GM18909 (cell line): ENCODE measurements around the gene DPYD.
"Not testable (repeated sequence)": the region's sequence is repeated elsewhere in the genome, so short reads cannot be mapped to it uniquely, and the experiment has no call there.

Experiments used
- ATAC-seq: cut with Tn5 transposase; IDR thresholded peaks from one replicate; pipeline ENCODE4 v1.9.1; 2021; ENCODE audit warnings: mild to moderate bottlenecking; ENCODE audit not compliant: unreplicated experiment, poor library complexity

Gene DPYD

DNA sequence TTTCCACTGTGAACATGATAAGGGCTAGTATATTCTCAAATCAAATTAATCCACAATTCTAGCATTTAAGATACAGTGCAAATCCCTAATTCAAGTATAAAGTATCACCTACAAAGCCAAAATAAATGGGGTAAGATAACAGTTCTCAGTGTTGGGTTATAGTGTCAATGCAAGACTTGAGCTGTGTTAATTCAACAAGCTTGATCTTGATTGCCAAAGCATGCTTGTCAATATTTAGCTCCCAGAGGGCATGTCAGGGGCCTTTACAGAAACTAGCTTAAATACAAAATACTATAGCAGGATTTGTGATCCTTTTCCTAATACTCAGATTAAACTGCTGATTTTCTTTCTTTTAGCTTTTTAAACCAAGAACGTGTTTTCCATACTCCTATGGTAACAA, 658.0 kb downstream of the DPYD start:
- ATAC-seq: no peak

DNA sequence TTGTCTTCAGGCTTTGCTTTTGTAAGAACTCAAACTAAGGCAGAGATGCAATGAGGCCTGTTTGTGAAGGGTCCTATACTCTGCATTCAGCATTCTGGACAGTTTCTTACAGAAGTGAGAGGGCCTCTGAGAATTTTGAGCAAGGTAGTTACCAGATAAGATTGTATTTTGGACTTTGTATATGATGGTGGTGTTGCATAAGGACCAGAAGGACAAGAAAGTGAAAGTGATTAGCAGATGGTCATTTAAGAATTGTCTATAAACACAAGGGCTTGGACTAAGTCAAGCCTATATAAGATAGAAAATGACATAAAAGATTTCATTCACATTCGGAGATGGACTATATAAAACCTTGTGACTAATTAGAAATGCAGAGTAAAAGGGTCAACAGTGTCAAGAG, 662.2 kb downstream of the DPYD start:
- no peak for ATAC-seq

DNA sequence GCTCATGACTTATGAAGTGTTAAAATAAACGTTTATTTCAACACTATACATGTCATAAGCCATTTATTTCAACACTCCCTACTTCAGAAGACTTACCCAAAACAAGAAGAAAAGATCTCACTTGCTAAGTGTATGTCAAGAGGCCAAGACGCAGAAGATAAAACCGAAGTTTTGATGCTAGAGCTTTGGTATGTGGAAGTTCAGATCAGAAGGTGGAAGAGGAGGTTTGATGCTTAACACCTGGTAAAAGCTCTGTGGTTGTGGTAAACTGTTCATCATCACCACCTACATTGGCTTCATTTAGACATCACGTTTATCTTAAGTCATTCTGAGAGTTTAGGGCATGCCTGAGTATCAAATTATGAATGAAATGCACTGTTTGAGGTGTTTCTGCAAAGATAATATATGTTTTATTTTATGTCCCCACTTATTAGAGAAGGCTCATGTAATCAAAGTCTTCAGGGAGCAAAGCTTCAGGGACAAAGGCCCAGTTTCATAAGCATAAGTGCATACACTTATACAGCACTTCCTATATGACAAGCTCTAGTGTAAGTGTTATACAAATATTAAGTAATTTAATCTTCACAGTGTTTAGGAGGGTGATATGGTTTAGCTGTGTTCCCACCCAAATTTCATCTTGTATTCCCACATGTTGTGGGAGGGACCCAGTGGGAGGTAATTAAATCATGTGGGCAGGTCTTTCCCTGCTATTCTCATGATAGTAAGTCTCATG, 665.9 kb downstream of the DPYD start:
- ATAC-seq: no peak

- no peak for ATAC-seq
Measured at GRCh38 chr1:97252925-97253324, 667.9 kb downstream of the DPYD start.

DNA sequence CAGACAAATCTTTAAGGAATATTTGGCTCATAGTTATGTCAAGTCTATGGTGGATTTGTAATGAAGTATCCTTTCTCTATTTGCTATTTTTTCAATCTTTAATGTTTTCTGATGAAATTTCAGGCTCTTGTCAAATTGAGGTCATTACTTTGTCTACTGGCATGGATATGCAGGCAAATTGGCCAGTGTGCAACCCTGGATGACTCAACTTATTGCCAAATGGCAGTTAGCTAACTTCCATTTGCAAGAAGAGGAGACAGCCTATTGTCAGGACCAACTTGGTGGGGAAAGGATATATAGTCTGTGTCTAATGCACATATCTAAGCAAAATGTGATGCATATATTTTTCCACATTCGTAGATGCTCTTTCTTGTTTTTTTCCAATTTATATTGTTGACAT, 668.8 kb downstream of the DPYD start:
- ATAC-seq: no peak

GRCh38 chr1:97247196-97247595, 673.6 kb downstream of the DPYD start:
- no peak for ATAC-seq

GRCh38 chr1:97245682-97246081, 675.2 kb downstream of the DPYD start:
- no peak for ATAC-seq

DNA sequence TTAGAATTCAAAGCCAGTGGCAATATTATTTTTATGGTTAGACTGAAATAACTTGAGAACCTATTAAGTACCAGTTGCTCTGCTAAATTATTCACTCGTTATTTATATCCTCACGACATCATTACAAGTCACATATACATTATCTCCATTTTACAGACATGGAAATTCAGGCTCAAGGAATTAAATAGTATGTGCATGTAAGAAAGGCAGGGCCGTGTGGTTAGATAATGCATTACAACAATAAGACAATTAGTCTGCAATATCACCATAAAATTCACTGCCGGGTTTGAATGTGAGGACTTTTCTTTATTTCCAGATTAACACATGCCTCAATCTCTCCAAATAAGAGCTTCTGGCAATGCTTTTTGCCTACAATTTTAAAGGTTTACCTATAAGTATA, 675.8 kb downstream of the DPYD start:
- ATAC-seq: no peak

DNA sequence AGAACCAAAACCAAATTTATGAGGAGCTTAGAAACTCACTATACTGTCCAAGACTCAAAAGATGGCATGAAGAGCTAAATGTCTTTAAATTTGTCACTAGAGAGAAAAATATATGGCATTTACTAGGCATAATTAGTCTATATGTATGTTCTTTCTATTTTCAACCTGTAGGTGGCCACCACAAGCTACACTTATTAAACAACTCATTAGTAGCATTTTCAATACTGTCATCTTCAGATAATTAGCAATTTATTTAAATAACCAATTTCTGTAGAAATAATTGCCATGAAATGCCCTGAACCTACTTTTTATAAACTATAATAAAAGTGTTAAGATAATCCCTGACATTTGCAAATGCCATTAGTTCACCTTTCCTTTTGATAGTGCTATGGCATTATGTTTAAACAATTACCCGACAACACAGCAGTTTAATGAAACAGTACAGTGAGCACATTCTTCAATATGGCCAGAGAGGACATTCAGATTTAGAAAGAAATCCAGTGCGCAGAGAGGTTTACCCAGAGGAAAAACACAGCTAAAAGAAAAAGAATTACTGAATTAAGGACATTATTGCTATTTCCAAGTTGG, 676.8 kb downstream of the DPYD start:
- ATAC-seq: peak; percentile 73

- ATAC-seq: no peak
Measured at GRCh38 chr1:97238816-97239215, 682.0 kb downstream of the DPYD start.

DNA sequence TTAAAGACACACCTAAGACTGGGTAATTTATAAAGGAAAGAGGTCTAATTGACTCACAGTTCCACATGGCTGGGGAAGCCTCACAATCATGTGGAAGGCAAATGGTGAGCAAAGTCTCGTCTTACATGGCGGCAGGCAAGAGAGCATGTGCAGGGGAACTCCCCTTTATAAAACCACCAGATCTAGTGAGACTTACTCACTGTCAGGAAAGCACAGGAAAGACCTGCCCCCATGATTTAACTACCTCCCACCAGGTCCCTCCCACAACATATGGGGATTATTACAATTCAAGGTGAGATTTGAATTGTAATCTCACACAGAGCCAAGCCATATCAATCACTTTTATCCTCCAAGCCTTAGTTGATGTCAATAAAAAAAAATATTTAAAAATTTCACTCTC, 689.5 kb downstream of the DPYD start:
- ATAC-seq: not testable (repeated sequence)

DNA sequence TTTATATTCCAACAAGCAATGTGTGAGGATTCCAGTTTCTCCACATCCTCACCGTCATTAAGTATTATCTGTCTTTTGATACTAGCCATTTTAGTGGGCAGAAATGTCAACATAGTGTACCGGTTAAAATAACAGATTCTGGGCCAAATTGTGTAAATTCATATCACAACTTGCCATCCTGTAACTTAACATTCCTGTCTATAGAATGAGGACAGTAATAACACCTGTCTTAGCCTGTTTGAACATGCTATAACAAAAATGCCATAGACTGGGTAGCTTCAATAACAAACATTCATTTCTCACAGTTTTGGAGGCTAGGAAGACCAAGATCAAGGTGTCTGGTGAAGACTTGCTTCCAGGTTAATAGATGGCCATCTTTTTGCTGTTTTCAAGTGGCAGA, 708.2 kb downstream of the DPYD start:
- ATAC-seq: no peak

- ATAC-seq: no peak
Measured at GRCh38 chr1:97210307-97210706, 710.5 kb downstream of the DPYD start.

DNA sequence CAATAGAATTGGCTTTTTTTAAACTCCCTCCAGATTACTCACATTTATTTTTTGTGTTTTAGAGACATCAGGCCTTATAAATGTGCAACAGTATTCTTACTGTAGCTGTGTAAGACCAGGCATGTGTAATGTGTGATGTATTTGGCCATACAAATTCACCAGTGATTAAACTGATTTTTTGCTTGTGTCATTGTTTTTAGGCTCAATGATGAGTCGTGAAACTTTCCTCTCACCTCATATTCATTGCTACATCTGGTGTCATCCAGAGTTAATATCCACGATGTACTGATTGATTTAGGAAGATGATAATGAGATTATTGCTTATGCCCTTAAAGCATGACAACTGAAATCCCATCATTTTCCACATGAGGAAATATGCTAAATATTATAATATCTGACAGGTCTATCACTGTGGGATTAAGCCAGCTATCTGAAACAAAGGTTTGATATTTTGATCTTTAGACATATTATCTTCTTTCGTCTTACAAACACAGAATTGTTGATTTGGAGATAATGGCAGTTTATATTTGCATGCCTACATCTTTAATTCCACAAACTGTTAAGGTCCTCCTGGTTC, 711.4 kb downstream of the DPYD start:
- ATAC-seq: no peak

GRCh38 chr1:97207868-97208267, 713.0 kb downstream of the DPYD start:
- no peak for ATAC-seq

- no peak for ATAC-seq
Measured at GRCh38 chr1:97204468-97204867, 716.4 kb downstream of the DPYD start.

DNA sequence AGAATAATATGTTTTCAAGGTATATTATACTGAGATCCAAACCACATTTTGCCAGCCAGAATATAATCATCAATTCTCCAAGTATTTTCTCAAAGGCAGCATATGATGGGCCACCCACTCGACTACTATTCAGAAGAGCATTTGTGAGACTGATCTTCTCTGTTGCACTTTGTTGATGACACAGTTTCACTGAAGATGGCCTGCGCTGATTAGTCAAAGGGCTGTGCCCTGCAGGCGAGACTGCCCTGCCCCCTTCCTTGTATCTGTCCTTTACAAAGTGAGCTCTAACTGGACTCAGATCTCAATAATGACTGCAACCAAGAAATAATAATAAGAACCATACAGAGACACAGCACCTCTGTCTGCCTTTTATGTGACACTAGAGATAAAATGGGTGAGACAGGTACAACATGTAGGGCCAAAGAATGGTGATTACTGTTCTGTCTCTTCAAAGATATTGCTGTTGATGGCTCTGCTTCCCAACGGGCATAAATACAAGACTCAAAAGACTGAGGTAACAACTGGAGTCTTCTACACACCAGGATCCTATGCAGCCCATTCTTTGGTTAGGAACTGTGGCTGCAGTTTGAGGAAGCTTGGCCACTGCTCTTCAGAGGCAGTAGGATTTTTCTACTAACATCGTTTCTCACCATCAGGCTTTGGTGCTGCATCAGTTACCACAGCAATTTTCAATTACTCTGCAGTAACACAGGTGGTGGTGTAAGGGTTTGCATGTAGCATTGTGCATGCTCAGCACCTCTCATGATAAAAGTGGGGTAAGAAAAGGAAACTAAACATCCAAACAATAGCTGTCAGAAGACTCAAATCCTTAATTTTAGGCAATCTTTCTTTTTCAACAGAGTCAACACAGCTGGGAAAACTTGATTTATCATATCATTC, 718.1 kb downstream of the DPYD start:
- ATAC-seq: no peak

DNA sequence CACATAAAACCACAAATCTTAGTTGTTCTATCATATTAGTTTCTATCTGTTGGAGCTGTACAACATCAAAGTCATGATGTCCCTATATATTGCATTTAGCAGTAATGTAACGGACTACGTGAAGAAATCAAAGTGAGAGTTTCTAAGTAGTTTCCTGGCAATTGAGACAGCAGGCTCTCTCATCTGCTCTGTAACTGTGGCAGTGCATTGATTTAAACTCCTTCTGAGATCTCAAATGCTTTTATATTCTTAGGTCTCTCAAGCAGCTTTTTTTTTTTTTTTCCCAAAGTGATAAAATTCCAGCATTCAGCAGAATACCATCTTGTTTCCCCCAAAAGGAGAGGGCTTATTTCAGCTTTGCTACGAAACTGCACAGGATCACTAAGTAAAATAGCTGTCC, 719.2 kb downstream of the DPYD start:
- no peak for ATAC-seq

- no peak for ATAC-seq
Measured at GRCh38 chr1:97200595-97200994, 720.2 kb downstream of the DPYD start.

- no peak for ATAC-seq
Measured at GRCh38 chr1:97196825-97197516, 723.9 kb downstream of the DPYD start.
